ENCODE measurements around the gene RPL37.
"Not testable (repeated sequence)": the region's sequence is repeated elsewhere in the genome, so short reads cannot be mapped to it uniquely, and the experiment has no call there.

The RPL37 gene

DNA sequence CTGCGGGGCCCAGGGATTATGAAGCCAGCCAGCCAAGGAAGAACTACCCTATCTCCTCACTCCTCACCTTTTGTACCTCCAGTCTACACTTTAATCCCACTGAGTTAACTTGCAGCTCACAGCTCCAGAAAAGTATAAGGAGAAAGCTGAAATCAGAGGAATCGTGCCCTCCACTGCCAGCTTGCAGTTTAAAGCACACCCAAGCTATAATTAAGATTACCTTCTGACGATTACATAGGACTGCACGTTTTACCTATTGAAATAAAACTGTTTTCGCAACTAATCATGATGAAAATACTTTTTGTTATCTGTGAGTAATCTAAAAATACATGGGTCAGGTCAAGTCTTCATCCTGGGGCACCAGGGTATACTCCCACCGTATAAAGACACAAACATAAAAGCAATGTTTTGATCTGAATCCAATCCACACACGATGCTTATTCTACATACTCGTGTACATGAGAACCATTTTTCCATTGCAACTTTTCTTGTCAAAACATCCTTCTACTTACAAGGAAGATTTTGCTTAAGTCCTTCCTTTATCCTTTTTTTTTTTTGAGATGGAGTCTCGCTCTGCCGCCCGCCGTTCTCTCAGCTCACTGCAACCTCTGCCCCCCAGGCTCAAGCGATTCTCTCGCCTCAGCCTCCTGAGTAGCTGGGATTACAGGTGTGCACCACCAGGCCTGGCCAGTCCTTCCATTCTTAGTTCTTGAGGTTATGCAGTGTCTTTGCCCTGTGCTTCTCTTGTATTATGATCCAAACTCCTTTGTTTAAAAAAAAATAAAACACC lies 7.6 kb downstream of the RPL37 start:
- no peak for DNase-seq (ENCODE audit: low read depth)
- H3K4me3 ChIP-seq (replicated peaks; ENCODE audit: low read depth, low read length), result no peak overlapping the region
- TF ChIP-seq, protein P1, sequence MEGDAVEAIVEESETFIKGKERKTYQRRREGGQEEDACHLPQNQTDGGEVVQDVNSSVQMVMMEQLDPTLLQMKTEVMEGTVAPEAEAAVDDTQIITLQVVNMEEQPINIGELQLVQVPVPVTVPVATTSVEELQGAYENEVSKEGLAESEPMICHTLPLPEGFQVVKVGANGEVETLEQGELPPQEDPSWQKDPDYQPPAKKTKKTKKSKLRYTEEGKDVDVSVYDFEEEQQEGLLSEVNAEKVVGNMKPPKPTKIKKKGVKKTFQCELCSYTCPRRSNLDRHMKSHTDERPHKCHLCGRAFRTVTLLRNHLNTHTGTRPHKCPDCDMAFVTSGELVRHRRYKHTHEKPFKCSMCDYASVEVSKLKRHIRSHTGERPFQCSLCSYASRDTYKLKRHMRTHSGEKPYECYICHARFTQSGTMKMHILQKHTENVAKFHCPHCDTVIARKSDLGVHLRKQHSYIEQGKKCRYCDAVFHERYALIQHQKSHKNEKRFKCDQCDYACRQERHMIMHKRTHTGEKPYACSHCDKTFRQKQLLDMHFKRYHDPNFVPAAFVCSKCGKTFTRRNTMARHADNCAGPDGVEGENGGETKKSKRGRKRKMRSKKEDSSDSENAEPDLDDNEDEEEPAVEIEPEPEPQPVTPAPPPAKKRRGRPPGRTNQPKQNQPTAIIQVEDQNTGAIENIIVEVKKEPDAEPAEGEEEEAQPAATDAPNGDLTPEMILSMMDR (IDR thresholded peaks at IDR 0.05; ENCODE audit: low read length, missing control alignments), result no peak

DNA sequence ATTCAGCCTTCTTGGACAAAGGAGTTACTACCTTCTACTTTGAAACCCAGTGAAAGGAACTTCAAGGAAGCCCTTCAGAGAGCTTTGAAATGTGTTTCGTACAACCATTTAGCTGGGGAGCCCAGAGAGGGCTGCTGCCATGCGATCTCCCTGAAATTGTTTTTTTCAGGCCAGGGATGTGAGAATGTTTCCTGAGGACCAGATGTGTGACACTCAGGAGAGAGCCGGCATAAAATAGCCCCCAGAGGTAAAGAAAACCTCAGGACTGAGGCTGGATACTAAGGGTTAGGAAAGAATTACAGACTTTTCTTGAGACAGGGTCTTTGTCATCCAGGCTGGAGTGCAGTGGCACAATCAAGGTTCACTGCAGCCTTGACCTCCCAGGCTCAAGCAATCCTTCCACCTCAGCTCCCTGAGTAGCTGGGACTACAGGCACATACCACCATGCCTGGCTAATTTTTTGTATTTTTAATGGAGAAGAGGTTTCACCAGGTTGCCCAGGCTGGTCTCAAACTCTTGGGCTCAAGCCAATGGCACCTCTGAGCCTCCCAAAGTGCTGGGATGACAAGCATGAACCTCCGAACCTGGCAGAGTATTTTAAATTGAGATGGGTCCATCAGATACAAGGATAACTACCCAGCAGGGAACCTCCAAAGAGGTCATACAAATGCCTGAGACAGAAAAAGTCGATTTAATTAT lies 8.4 kb downstream of the RPL37 start:
- TF ChIP-seq, protein P1 (IDR thresholded peaks at IDR 0.05; ENCODE audit: low read length, missing control alignments), result no peak
- DNase-seq (ENCODE audit: low read depth), result no peak
- no peak overlapping the region for H3K4me3 ChIP-seq (replicated peaks; ENCODE audit: low read depth, low read length)

DNA sequence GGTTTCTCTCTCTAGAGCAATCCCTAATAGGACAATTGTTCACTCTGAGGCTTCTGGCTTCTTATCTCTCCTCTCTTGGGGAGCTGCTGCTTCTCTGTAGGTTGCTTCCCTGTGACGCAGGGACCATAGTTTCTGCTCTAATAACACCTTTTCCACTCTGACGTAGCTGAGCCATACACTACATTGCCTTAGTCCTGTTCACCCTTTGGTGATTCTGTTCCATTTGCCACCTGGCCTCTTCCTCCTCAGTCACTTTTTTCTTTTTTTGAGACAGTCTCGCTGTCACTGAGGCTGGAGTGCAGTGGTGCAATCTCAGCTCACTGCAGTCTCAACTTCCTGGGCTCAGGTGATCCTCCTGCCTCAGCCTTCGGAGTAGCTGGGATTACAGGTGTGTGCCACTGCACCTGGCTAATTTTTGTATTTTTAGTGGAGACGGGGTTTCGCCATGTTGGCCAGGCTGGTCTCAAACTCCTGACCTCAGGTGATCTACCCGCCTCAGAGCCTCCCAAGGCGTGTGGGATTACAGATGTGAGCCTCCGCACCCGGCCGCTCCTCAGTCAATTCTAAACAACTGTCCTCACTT lies 9.5 kb downstream of the RPL37 start:
- not testable (repeated sequence) for H3K4me3 ChIP-seq (replicated peaks; ENCODE audit: low read depth, low read length); DNase-seq (ENCODE audit: low read depth)

DNA sequence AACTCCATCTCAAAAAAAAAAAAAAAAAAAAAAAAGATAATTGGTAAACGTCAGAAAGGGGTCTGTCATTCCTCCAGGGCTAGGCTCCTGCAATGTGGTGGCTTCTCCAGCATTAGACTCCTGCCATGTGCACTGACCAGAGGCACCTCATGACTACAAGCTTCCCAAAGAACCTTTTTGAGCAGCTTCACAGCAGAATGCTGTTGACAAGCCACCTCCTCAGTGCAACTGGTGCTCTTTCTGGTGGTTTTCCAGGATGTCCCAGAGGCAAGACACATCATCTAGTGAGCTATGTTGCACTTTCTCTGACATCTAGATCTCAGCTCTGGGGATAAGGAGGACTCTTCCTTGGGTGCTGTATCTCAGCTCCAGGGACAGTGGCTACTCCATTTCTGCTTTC lies 11.6 kb downstream of the RPL37 start:
- no peak for DNase-seq (ENCODE audit: low read depth)
- TF ChIP-seq, protein P1 (IDR thresholded peaks at IDR 0.05; ENCODE audit: low read length, missing control alignments), result no peak
- H3K4me3 ChIP-seq (replicated peaks; ENCODE audit: low read depth, low read length), result no peak overlapping the region

DNA sequence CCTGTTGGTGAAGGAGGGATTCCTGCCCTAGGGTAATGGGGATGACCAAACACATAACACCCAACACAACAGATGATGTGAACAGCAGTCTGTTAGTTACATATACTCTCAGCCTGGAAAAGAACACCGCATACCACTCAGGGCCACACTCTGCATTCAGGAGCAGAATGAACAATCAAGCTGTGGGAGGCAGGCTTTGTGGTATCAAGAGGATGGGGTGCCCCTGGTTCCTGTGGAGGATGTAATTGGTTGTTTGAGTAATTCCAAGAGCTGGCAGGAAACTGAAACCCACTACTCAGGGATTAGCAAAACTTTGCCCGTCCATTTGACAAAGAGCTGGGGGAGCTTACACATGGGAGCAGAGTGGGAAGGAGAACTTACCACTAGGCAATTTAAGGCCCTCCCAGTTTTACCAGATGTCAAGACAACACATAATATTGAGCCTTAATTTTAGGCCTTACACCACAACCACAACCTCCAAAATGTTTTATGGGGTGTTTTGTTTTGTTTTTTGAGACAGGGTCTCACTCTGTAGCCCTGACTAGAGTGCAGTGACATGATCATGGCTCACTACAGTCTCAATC lies 21.2 kb downstream of the RPL37 start:
- H3K4me3 ChIP-seq (replicated peaks; ENCODE audit: low read depth, low read length), result no peak overlapping the region
- TF ChIP-seq, protein P1 (IDR thresholded peaks at IDR 0.05; ENCODE audit: low read length, missing control alignments), result no peak
- DNase-seq (ENCODE audit: low read depth), result no peak

DNA sequence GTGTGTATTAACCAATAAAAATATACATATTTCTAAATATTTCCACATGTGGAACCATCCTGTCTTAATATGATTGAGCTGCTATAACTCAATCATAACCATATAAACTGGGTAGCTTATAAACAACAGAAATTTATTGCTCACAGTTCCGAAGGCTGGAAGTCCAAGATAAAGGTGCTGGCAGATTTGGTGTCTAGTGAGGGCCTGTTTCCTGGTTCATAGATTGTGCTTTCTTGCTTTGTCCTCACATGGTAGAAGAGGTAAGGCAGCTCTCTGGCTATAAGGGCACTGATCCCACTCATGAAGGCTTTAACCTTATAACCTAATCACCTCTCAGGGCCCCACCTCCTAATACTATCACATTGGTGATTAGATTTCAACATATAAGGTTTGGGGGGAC lies 22.9 kb downstream of the RPL37 start:
- H3K4me3 ChIP-seq (replicated peaks; ENCODE audit: low read depth, low read length), result no peak overlapping the region
- no peak for DNase-seq (ENCODE audit: low read depth)
- TF ChIP-seq, protein P1 (IDR thresholded peaks at IDR 0.05; ENCODE audit: low read length, missing control alignments), result no peak
